H1 (cell line): ENCODE data around the gene GAS6. TPM values are rescaled to one million over a fixed set of nuclear protein-coding genes. Genes with fewer than 3 reads are reported as not detected.
"Not testable (repeated sequence)": the region's sequence is repeated elsewhere in the genome, so short reads cannot be mapped to it uniquely, and the experiment has no call there.

Experiments
- CTCF ChIA-PET: fragments of 300-600 bp; sonication (Branson Sonifier 250); formaldehyde crosslinking; loops from one replicate; lab custom pipeline; 2021; ENCODE audit not compliant: partially characterized antibody; lab: Charles Lee
- POLR2A ChIA-PET: fragments of 300-600 bp; sonication (Branson Sonifier 250); formaldehyde crosslinking; loops from one replicate; lab custom pipeline; 2021; ENCODE audit warnings: inconsistent platforms; ENCODE audit not compliant: partially characterized antibody; lab: Charles Lee
- DNase-seq, 2 experiments: peaks; one replicate each; pipeline versions ENCODE4 v3.0.0 to v3.0.0-alpha.2; 2010 to 2022; ENCODE audit warnings: low spot score in 2 of 2, low read depth in 1 of 2, mixed read lengths in 1 of 2
- FAIRE-seq: peaks from 2 replicates; lab custom pipeline; 2011; peaks lifted over from hg19 to GRCh38; lab: Jason Lieb, UNC
- H2AFZ ChIP-seq: 2 replicates; pipeline ENCODE4 v1.8.1; 2012; ENCODE audit warnings: low read length, inconsistent platforms
- H2AK5ac ChIP-seq: 2 replicates; pipeline ENCODE4 v1.6.1; 2013; ENCODE audit warnings: low read depth, low read length
- H2BK120ac ChIP-seq: replicated peaks from 2 replicates; pipeline ENCODE3; 2013; ENCODE audit warnings: low read depth, low read length, inconsistent platforms
- H2BK12ac ChIP-seq: 2 replicates; pipeline ENCODE4 v1.6.1; 2013; ENCODE audit warnings: low read depth, low read length
- H2BK15ac ChIP-seq: 2 replicates; pipeline ENCODE4 v1.6.1; 2013; ENCODE audit warnings: low read length
- H2BK20ac ChIP-seq: 2 replicates; pipeline ENCODE4 v1.6.1; 2013; ENCODE audit warnings: low read length
- H2BK5ac ChIP-seq: 2 replicates; pipeline ENCODE4 v1.6.1; 2013; ENCODE audit warnings: low read depth, low read length
- H3K14ac ChIP-seq: 2 replicates; pipeline ENCODE4 v1.6.1; 2013; ENCODE audit warnings: inconsistent platforms; ENCODE audit not compliant: insufficient read length
- H3K18ac ChIP-seq: 2 replicates; pipeline ENCODE4 v1.6.1; 2013; ENCODE audit warnings: low read length; ENCODE audit errors: extremely low read depth
- H3K23ac ChIP-seq: 2 replicates; pipeline ENCODE4 v1.6.1; 2013; ENCODE audit warnings: inconsistent platforms; ENCODE audit not compliant: insufficient read length
- H3K23me2 ChIP-seq: 2 replicates; pipeline ENCODE4 v1.6.1; 2013; ENCODE audit warnings: low read depth, low read length
- H3K27ac ChIP-seq: 2 replicates; pipeline ENCODE4 v1.6.1; 2011; ENCODE audit warnings: low read depth, low read length, inconsistent platforms
- H3K27me3 ChIP-seq, 4 experiments: replicated peaks in 1 of 4; 1 replicate in 1 of 4; 2 replicates in 3 of 4; pipeline versions ENCODE4 v1.6.1 to v1.8.1; 2011 to 2013; ENCODE audit warnings: low read length in 3 of 4, mild to moderate bottlenecking in 3 of 4, inconsistent platforms in 2 of 4, mixed read lengths in 2 of 4, moderate library complexity in 1 of 4; ENCODE audit not compliant: control insufficient read depth in 3 of 4, insufficient read depth in 3 of 4; ENCODE audit errors: extremely low read depth in 1 of 4
- H3K36me3 ChIP-seq, 4 experiments: 2 replicates each; pipeline versions ENCODE4 v1.6.1 to v1.8.1; 2011 to 2013; ENCODE audit warnings: mild to moderate bottlenecking in 4 of 4, low read length in 3 of 4, moderate library complexity in 2 of 4, control low read depth in 1 of 4, inconsistent platforms in 1 of 4; ENCODE audit not compliant: insufficient read depth in 4 of 4, control insufficient read depth in 2 of 4
- H3K4ac ChIP-seq: replicated peaks from 2 replicates; pipeline ENCODE3; 2013; ENCODE audit warnings: low read length, low read depth, mixed read lengths, inconsistent platforms; ENCODE audit not compliant: insufficient read length
- H3K4me1 ChIP-seq, 4 experiments: replicated peaks in 1 of 4; 1 replicate in 1 of 4; 2 replicates in 3 of 4; pipeline versions ENCODE4 v1.6.1 to v1.8.1; 2011 to 2013; ENCODE audit warnings: low read length in 3 of 4, inconsistent platforms in 2 of 4, mixed read lengths in 1 of 4; ENCODE audit not compliant: insufficient read depth in 4 of 4, control insufficient read depth in 3 of 4
- H3K4me2 ChIP-seq, 2 experiments: 2 replicates each; pipeline versions ENCODE4 v1.6.1 to v1.8.1; 2011 to 2013; ENCODE audit warnings: low read depth in 2 of 2, low read length in 2 of 2, control low read depth in 1 of 2, inconsistent platforms in 1 of 2, mild to moderate bottlenecking in 1 of 2; ENCODE audit not compliant: insufficient read depth in 1 of 2
- H3K4me3 ChIP-seq, 4 experiments: fragments of 200-600, 300-600 bp in 1 of 4; sonication (generic), shearing (Covaris generic), sonication (Bioruptor Twin) in 1 of 4; 2 replicates each; pipeline versions ENCODE4 v1.5.1 to v1.8.1; 2011 to 2016; ENCODE audit warnings: low read length in 4 of 4, low read depth in 3 of 4, control low read depth in 2 of 4, inconsistent platforms in 2 of 4, mild to moderate bottlenecking in 2 of 4, mixed read lengths in 1 of 4, moderate library complexity in 1 of 4; ENCODE audit not compliant: insufficient read depth in 2 of 4; ENCODE audit errors: extremely low read depth in 1 of 4
- H3K56ac ChIP-seq: replicated peaks from 2 replicates; pipeline ENCODE3; 2013; ENCODE audit warnings: low read depth, mild to moderate bottlenecking, mixed read lengths, low read length, inconsistent platforms; ENCODE audit not compliant: insufficient read length
- H3K79me1 ChIP-seq: 2 replicates; pipeline ENCODE4 v1.6.1; 2013; ENCODE audit warnings: low read depth, low read length, control low read depth
- H3K79me2 ChIP-seq, 2 experiments: 2 replicates each; pipeline versions ENCODE4 v1.6.1 to v1.8.1; 2012 to 2013; ENCODE audit warnings: low read length in 2 of 2, mild to moderate bottlenecking in 2 of 2, inconsistent platforms in 1 of 2; ENCODE audit not compliant: insufficient read depth in 2 of 2, control insufficient read depth in 1 of 2
- H3K9ac ChIP-seq, 4 experiments: replicated peaks in 1 of 4; 1 replicate in 1 of 4; 2 replicates in 3 of 4; pipeline versions ENCODE4 v1.6.1 to v1.8.1; 2011 to 2013; ENCODE audit warnings: low read depth in 3 of 4, low read length in 3 of 4, control low read depth in 2 of 4, mild to moderate bottlenecking in 2 of 4, moderate library complexity in 2 of 4, inconsistent platforms in 1 of 4; ENCODE audit errors: extremely low read depth in 1 of 4
- H3K9me3 ChIP-seq, 2 experiments: 2 replicates each; pipeline versions ENCODE4 v1.6.1 to v1.8.1; 2012 to 2013; ENCODE audit warnings: mild to moderate bottlenecking in 2 of 2, moderate library complexity in 2 of 2, control low read depth in 1 of 2, inconsistent platforms in 1 of 2, low read depth in 1 of 2, low read length in 1 of 2, mixed read lengths in 1 of 2; ENCODE audit not compliant: insufficient read depth in 2 of 2
- H4K20me1 ChIP-seq, 2 experiments: replicated peaks in 1 of 2; 2 replicates each; pipeline versions ENCODE3 to v1.8.1; 2011 to 2013; ENCODE audit warnings: inconsistent platforms in 2 of 2, low read length in 2 of 2, mild to moderate bottlenecking in 1 of 2; ENCODE audit not compliant: insufficient read depth in 2 of 2, control insufficient read depth in 1 of 2
- H4K5ac ChIP-seq: 2 replicates; pipeline ENCODE4 v1.6.1; 2013; ENCODE audit warnings: low read length, low read depth, mixed read lengths, inconsistent platforms; ENCODE audit not compliant: insufficient read length
- H4K8ac ChIP-seq: 2 replicates; pipeline ENCODE4 v1.8.0; 2013; ENCODE audit warnings: mild to moderate bottlenecking, moderate library complexity, low read length, inconsistent platforms; ENCODE audit not compliant: insufficient read depth; ENCODE audit errors: extremely low read depth
- H4K91ac ChIP-seq: replicated peaks from 2 replicates; pipeline ENCODE3; 2013; ENCODE audit warnings: low read length, mixed read lengths, inconsistent platforms; ENCODE audit not compliant: insufficient read length
- WGBS, 2 experiments: shearing (Covaris generic) in 1 of 2; methylation state at CpG; one replicate each; pipeline versions ENCODE4 v1.1.6 to v1.1.7; 2013 to 2015; ENCODE audit warnings: low lambda C conversion rate in 2 of 2, mixed read lengths in 2 of 2, inconsistent platforms in 1 of 2, low coverage in 1 of 2, missing lambda C conversion rate in 1 of 2; ENCODE audit not compliant: insufficient replicate concordance in 2 of 2, insufficient coverage in 1 of 2, insufficient read length in 1 of 2; ENCODE audit errors: extremely low coverage in 1 of 2, missing lambda C conversion rate in 1 of 2; 5-methylcytosine and 5-hydroxymethylcytosine counted together
- polyA plus RNA-seq, 7 experiments: library from polyadenylated mRNA; depleted of rRNA in 3 of 7; stranded (reverse) in 5 of 7; unstranded in 2 of 7; fragments of >200 nt in 5 of 7; fragments of 200-250 nt in 2 of 7; gene quantifications; 1 replicate in 5 of 7; 2 replicates in 1 of 7; 4 replicates in 1 of 7; pipeline versions ENCODE4 v1.2.1 to v1.2.3, GENCODE V29; 2011 to 2013; ENCODE audit warnings: missing spikeins in 2 of 7, mixed read lengths in 2 of 7
- total RNA-seq: library from RNA; stranded (reverse); fragmentation: NEBNext Ultra II Directional; extraction: Animal tissue kit (Norgen Biotek cat#: 25700); gene quantifications from 2 replicates; pipeline ENCODE4 v1.2.1, GENCODE V29; 2021

The GAS6 gene
- total and polyA plus RNA-seq, 2 of the 8 experiments (the other 6 are each of a cell fraction or from before 2014, with no cell fraction given), result 18.6 to 31.0 TPM

- H3K27ac ChIP-seq, H3K4me1 ChIP-seq, H2BK5ac ChIP-seq, H2AFZ ChIP-seq, H4K8ac ChIP-seq, H3K4me2 ChIP-seq, H3K18ac ChIP-seq, H3K9ac ChIP-seq, H2BK120ac ChIP-seq, H2BK15ac ChIP-seq, H3K9me3 ChIP-seq, H3K27me3 ChIP-seq, H3K56ac ChIP-seq, FAIRE-seq, H3K23me2 ChIP-seq, H4K91ac ChIP-seq, H4K20me1 ChIP-seq, H3K79me2 ChIP-seq, H3K23ac ChIP-seq, H3K79me1 ChIP-seq, H3K14ac ChIP-seq, H2BK20ac ChIP-seq, H4K5ac ChIP-seq, H2BK12ac ChIP-seq, DNase-seq, H3K4ac ChIP-seq, H3K4me3 ChIP-seq, H2AK5ac ChIP-seq, POLR2A ChIA-PET: not testable (repeated sequence)
- WGBS, 2 experiments, result 93% methylated on average over 3 of the region's 35 CpGs; no CpG with 5 or more reads in 1 of the 2 experiments
- CTCF ChIA-PET, result interaction anchor here (0.7 to 2.0 kb wide), 2 partner anchors 14 to 86 kb away, joined by 3 to 10 read pairs; no protein-coding TSS in a partner anchor
- peaks cover 0 to 13% (median 5%) of the 10 kb centered on the region in 4 experiments; a peak in 5 of 8 replicates for H3K36me3 ChIP-seq
These were observed 37.4 kb downstream of the GAS6 start for GRCh38 chr13:113826446-113826845.
